ENCODE data around the gene KIRREL3.

Gene KIRREL3

GRCh38 chr11:126732981-126733380 lies 267.6 kb downstream of the KIRREL3 start:
- no peak for TF ChIP-seq POLR2A (IDR thresholded peaks at IDR 0.05; ENCODE audit: low read depth, low read length)
- no peak for DNase-seq (ENCODE audit: insufficient read length, low spot score)
- FAIRE-seq = no peak

GRCh38 chr11:126731576-126732142 lies 268.9 kb downstream of the KIRREL3 start:
- FAIRE-seq (no peak), DNase-seq (ENCODE audit: insufficient read length, low spot score) (no peak)
- no peak for TF ChIP-seq POLR2A (IDR thresholded peaks at IDR 0.05; ENCODE audit: low read depth, low read length)

DNA sequence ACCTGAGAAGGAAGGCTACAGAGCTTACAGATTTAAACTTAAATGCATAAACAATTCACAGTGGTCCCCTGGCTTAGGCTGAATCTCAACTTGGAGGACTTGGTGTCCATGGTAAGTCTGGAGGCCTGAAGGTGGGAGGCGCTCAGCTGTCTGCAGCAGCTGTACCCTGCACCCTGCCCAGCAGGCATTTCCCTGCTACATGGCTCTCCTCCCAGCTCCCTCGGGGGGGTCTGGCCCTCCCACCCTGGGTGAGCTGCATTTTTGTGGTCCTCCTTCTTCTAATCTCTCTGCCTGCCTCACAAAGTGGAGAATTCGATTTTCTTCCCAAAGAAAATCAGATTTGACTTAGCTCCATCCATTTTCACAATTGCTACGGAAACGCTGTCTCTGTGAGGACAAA lies 273.2 kb downstream of the KIRREL3 start:
- no peak for TF ChIP-seq POLR2A (IDR thresholded peaks at IDR 0.05; ENCODE audit: low read depth, low read length)
- no peak for FAIRE-seq
- no peak for DNase-seq (ENCODE audit: insufficient read length, low spot score)

GRCh38 chr11:126725521-126725920 lies 275.0 kb downstream of the KIRREL3 start:
- no peak for TF ChIP-seq POLR2A (IDR thresholded peaks at IDR 0.05; ENCODE audit: low read depth, low read length)
- FAIRE-seq (no peak), DNase-seq (ENCODE audit: insufficient read length, low spot score) (no peak)

- no peak for TF ChIP-seq POLR2A (IDR thresholded peaks at IDR 0.05; ENCODE audit: low read depth, low read length)
- DNase-seq (ENCODE audit: insufficient read length, low spot score) (no peak), FAIRE-seq (no peak)
Measured at GRCh38 chr11:126725043-126725442, 275.5 kb downstream of the KIRREL3 start.

DNA sequence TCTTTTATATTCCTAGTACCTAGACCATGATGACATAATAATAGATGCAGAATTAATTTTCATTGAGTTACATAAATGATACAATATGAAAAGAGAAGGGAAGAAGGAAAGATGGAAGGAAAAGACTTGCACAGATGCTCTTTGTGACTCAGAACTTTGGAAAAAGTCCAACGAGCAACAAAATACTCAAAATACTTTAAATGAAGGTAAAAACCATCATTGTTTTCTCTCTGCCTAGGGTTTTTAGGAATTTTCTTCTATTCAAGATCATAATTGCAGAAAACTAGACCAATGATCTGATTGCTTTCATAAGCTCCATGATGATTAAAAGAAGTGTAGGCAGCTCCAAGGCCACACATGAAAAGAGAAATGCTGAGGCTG lies 276.9 kb downstream of the KIRREL3 start:
- no peak for TF ChIP-seq POLR2A (IDR thresholded peaks at IDR 0.05; ENCODE audit: low read depth, low read length)
- FAIRE-seq (no peak), DNase-seq (ENCODE audit: insufficient read length, low spot score) (no peak)

GRCh38 chr11:126722956-126723664 lies 277.5 kb downstream of the KIRREL3 start:
- FAIRE-seq (no peak), DNase-seq (ENCODE audit: insufficient read length, low spot score) (no peak)
- TF ChIP-seq POLR2A (IDR thresholded peaks at IDR 0.05; ENCODE audit: low read depth, low read length) = no peak

DNA sequence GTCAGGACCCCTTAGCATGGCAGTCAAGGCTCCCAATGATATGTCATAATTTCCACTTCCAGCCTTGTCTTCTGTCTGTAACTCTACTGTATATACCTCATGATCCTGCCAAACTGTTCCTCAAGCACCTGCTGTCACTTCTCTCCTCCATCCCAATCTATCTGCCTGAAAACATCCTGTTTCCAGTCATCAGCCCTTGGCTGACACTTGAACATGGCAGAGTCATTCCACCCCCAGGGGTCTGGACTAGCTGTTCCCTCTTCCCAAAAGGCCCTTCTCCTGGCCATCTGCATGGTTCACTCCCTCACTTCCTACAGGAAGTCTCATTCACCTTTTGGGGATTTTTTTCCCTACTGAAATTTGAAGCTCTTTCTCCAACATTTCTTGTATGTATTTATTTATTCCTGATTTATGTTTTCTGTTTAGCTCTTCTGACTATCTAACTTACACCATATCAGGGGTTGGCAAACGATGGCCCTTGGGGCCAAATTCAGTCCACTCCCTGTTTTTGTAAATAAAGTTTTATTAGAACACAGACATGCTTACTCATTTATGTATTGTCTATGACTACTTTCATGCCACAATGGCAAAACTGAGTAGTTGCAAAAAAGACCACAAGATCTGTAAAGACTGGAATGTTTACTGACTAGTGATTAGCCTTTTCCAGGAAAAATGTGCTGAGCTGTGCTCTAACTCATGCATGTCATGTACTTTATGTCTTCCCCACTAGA lies 278.4 kb downstream of the KIRREL3 start:
- FAIRE-seq (no peak), DNase-seq (ENCODE audit: insufficient read length, low spot score) (no peak)
- TF ChIP-seq POLR2A (IDR thresholded peaks at IDR 0.05; ENCODE audit: low read depth, low read length) = no peak

DNA sequence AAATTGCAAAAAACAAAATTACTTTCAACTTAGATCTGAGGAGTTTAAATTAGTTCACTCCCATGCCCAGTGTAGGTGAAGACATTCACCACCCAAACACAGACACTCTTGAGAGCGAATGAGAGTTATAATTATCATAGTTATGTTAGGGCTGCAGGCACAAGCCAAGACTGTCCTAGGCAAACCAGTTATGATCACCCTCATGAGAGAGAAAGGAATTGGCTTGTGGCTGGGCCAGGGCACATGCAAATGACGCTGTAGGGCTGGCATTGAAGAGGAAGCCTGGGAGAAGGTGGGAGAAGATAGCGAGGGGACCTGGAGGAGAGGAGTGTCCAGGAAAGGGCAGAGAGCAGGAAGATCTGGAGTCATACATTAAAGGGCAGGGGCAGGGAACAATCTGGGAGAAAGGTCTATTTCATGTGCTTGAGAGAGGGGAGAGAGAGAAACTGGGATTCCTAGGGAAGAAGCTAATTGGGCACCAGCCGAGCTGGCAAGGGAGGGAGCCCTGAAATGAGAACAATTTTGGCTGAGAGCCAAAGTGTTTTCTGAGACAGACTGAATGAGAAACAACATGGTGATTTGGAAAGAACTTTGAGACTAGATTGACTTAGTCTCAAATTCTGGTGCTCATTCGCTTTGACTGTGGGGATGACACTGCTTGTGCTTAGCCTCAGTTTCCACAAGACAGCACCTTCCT lies 279.9 kb downstream of the KIRREL3 start:
- TF ChIP-seq POLR2A (IDR thresholded peaks at IDR 0.05; ENCODE audit: low read depth, low read length) = no peak
- FAIRE-seq (no peak), DNase-seq (ENCODE audit: insufficient read length, low spot score) (no peak)

GRCh38 chr11:126719740-126720139 lies 280.8 kb downstream of the KIRREL3 start:
- TF ChIP-seq POLR2A (IDR thresholded peaks at IDR 0.05; ENCODE audit: low read depth, low read length) = no peak
- DNase-seq (ENCODE audit: insufficient read length, low spot score) = no peak
- FAIRE-seq = no peak

DNA sequence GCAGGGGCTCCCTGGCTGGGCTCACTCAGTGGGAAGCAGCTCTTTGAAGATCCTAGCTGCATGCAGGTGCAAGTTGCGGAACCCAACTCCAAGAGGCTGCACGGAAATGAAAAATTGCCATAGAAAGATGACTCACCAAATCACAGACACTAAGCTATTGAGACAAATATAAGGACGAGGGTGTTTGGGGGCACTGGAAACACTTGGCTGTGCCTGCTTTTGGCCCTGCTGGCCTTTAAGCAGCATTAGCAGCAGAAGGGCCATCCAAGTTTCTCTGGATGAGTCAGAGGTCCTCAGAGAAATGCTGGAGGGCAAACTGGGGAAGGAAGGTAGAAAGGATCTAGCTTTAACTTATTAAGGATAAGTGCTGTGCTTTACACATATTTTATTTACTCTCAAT lies 282.3 kb downstream of the KIRREL3 start:
- no peak for TF ChIP-seq POLR2A (IDR thresholded peaks at IDR 0.05; ENCODE audit: low read depth, low read length)
- DNase-seq (ENCODE audit: insufficient read length, low spot score) = no peak
- FAIRE-seq = no peak

- no peak for TF ChIP-seq POLR2A (IDR thresholded peaks at IDR 0.05; ENCODE audit: low read depth, low read length)
- FAIRE-seq (no peak), DNase-seq (ENCODE audit: insufficient read length, low spot score) (no peak)
Measured at GRCh38 chr11:126716456-126717083, 284.0 kb downstream of the KIRREL3 start.

DNA sequence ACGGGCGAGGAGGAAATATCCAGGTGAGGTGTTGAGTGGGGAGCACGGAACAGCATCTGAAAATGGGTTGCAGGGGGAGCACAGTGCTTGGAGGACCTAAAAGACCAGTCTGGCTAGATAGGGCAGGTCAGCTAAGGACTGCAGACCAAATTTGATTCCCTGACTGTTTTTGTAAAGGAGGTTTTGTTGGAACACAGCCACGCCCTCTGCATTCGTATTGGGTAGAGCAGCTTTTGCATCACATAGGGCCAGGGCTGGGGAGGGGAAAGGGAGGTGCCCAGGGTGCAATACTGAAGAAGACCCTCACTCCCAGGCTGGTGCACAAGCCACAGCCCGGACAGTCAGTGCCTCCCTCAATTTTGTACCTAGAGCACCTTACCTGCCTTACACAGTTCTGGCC lies 286.8 kb downstream of the KIRREL3 start:
- FAIRE-seq (no peak), DNase-seq (ENCODE audit: insufficient read length, low spot score) (no peak)
- no peak for TF ChIP-seq POLR2A (IDR thresholded peaks at IDR 0.05; ENCODE audit: low read depth, low read length)
